Kidney tubule cell (primary cell): ENCODE data around the gene GSN.
A peak's percentile ranks its signal among the peaks of the same experiment; 100 is the strongest.

Source experiments
- DNase-seq: peaks from one replicate; pipeline ENCODE4 v3.0.0-alpha.2; 2018; ENCODE audit warnings: low spot score

GSN gene

DNA sequence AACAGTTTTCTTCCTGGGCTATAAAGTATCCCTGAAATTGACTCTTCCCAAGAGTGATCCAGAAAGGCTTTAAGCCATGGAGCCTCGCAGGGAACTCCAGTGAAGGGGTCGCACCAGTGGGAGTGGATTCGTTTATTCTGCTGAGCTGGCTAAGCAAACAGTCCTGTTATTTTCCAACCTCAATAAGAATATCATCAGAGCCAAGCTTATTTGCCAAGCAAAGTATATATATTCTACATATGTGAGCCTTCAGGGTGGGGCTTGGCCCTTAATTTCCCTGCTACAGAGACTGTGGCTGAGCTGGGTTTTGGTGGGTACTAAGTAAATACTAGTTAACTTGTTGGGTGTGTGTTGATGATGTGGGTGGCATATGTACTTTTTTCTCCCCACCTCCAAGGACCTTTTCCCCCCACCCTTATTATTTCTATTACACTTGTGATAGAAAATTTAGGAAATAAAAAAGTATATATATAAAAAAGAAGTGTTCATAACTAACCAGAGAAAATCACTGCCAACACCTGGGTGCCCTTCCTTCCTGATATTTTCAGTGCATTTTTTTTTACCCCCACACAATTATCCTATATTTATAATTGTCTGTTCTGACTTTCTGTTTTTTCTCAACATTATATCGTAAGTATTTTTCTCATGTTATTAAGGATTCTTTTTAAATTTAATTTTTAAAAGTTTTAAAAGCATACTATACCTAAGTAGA is 5.3 kb downstream of the GSN start:
- DNase-seq = no peak

DNA sequence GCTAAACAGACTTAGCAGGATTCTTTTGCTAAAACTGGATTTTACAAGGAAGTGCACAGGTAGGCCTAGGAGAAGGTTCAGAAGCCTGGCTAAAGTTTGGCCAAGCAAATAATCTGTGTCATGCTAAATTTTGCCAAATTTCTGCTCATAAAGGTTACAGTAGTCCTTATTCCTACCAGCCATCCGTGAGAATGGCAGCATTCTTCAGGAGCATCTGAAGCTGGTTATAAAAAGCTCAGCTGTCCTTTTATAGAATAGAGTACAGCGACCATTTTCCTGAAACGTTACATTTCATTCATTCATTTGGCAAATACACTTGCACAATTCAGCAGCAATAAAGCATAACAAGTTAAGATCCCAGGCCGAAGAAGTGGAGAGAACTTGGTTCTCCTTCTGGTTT is 6.9 kb downstream of the GSN start:
- no peak for DNase-seq

DNA sequence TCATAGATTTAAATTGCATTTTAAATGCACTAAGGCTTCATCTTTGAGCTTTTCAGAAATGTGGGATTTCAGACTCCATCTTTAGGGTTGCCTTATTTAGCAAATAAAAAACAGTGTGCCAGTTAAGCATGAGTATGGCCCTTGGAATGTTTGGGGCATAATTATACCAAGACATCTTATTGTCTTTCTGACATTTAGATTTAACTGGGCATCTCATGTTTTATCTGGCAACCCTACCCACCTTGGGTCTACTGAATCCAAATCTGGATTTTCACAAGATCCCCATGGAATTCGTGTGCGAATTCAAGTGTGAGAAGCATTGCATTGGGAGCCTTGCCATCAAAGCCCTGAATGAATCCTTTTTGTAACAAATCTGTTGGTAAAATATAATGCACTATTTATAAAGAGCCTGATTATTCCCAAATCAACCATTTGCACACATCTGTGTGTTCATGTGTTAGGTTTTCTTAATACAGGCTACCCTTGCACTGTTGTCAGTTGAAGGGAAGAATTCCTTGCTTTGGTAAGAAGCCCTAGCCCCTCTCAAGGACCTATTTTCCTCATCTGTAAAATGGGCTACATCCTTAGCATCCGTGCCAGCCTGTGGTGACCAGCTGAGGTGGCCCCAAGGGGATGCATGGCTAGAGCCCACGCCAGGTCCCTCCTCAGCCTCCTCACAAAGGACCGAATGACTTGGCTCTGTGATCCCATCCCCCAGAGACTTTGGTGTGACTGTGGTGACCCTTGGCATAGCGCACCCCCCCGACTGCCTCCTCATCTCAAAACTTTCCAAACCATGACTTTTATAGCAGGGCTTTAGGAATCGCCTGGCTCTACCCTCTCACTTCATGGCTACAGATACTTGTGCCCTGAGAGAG is 8.1 kb downstream of the GSN start:
- no peak for DNase-seq

DNA sequence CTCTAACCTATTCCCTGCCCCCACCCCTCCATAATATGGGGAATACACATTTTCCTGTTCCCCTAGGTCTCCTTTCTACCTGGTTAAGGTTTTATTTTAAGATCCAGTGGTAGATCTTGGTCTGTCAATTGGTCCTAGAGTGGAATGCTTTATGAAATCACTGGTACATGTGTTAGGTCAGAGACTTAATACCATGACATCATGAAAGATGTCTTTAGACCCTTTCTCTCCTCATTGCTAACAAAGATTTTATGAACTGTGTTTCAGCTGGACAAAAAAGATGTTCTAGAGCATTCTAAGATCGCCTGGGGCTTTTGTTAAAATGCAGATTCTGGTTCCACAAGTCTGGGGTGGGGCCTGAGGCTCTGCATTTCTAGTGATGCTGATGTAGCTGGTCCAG is 9.1 kb downstream of the GSN start:
- no peak for DNase-seq

DNA sequence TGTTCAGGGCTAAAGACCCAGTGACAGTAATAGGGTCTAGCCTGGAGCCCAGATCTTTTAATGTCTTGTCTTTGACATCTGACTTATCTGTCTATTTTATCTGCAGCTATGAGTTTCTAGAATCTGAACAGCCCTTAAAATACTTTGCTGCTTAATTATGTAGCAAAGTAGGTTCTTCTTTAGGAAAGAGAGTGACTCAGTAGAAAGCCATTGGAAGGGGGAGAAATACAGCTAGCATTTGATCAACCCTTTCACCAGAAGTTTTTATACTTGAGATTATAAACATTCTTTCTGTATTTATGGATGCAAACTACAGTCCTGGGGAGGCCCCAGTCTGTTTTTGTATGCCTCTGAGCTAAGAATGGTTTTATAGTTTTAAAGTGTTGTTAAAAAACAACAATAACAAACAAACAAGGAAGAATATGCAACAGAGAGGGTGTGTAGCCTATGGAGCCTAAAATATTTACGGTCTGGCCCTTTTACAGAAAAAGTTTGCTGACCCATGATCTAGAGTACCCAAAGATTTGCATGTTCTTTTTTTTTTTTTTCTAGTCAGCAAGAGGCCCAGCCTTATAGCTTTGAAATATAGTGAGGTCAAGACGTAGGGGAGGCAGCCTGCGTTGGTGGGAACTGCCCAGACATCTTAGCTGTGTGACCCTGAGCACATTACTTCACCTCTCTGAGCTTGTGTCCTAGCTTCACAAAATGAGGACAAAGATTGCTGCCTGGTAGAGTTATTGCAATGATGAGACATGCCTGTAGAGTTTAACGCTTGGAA is 9.7 kb downstream of the GSN start:
- DNase-seq = peak; percentile 13

DNA sequence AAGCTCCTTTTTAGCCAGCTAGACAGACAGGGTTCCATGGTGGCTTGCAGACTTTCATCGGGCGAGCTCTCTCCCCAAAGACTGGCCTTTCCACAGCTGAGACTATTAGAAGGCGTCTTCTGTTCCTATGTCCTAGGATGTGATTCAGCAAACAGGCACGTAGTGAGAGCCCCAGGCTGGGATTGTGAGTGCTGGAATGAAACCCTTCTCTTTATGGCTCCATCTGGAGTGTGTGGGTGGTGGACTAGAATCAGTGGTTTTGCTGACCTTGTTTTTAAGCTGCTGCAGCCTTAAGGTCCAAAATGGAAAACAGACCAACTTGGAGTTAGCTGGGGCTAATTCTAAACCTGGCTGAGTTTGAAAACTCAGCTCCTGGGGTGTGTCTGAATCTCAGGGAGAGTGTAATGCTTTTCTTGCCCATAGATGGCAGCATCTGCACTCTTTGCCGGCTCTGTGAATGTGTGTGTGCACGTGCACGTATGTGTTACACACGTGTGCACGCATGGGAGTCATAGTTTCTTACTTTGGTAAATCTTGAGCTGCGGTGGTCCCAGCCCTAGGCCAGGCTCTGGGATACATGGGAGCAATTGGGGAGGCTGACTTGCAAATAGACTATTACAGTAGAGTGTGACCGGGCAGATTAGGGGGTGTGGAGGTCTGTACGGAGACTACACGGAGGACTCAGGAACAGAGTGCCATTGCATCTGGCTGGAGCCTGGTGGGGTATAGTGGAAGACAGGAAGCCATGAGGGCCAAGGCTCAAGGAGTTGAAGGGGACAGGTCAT is 10.7 kb downstream of the GSN start:
- DNase-seq = peak; percentile 87

DNA sequence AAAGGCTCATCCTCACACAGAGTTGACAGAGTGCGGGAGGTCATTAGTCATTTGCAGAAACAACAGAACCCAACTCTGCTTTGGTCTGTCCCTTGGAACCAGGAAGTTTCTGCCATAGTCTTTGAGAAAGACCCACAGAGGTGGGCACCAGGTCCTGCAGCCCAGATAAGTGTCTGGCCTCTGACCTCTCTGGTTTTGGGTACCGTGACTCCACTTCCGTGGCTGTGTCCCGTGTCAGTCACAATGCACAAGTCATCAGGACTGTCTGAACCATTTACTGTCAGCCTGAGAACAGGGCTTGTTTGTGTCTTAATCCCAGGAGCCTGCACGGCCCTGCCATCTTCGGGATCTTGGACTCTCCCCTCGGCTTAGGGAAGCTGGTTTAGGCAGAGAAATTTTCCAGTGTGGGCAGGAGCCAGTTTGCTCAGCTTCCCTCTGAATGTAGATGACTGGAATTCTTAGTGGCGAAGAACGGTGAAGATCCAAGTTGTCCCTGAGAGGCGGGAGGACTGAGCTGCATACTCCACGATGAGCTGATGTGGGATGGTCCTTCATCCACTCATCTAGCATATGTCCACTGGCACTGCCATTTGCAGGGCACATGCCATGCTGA is 11.9 kb downstream of the GSN start:
- DNase-seq = no peak

DNA sequence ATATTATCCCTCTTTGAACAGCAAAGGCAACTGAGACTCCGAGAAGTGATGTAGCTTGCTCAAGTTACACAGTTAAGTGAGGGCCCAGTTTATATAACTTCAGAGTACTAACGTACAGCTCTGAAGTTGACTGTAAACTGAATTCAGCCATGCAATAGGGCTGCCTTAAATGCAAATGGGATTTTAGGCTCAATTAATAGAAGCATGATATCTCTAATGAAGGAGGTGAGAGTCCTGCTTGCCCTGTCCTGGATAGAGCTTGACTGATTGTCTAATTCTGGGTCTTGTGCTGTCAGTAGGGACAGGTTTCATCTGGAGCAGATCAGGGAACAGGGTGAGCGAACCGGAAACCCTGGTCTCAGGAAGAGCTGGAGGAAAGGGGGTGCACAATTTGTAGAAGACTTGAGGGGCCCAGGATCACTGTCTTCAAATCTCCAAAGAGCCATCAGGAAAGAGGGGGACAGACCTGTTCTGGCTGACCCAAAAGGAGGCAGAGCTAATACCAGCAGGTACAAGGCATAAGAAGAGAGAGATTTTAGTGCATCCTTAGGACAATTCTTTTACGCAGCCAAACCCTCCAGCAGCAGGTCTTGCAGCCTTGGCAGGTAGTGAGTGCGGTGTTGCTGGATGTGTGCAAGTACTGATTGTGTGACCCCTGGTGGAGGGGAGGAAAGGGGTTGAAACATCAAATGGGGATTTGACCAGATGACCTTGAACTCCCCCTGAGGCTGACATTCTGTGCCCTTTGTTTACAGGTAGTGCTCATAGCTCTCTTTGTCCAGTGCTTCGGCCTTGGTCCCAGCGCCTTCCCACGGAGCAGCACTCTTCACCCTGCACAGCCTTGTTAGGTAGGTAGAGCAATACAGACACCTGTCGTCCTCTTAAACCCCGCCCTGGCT is 13.0 kb downstream of the GSN start:
- DNase-seq = no peak

DNA sequence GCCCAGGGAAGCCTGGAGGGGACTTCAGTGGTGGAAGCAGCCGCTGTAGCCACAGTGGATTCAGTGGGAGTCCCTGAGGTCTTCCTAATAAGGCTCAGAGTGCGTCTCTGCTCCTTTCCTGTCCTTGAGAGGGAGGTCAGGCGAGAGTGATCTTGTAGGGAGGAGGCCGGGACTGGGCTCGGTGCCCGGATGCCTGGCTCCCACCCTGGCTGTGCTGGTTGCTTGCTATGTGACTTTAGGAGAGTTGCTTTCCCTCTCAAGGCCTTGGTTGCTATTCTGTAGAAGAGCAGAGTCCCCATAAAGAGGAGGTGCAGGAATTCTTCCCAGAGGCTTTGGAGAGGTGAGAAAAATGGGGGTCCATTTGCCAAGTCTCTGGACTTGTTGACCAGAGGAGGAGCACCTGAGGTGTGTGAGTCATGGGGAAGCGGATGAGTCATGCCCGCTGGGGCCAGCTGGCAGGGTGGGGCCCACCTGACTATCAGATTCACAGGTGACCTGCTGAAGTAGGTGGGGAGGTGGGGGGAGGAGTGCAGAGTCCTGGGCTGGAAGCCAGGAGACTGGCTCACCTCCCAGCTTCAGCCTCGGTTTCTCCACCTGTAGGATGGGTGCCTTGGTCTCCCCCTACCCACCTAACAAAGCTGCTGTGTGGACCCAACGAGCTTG is 13.8 kb downstream of the GSN start:
- peak; percentile 94 for DNase-seq

DNA sequence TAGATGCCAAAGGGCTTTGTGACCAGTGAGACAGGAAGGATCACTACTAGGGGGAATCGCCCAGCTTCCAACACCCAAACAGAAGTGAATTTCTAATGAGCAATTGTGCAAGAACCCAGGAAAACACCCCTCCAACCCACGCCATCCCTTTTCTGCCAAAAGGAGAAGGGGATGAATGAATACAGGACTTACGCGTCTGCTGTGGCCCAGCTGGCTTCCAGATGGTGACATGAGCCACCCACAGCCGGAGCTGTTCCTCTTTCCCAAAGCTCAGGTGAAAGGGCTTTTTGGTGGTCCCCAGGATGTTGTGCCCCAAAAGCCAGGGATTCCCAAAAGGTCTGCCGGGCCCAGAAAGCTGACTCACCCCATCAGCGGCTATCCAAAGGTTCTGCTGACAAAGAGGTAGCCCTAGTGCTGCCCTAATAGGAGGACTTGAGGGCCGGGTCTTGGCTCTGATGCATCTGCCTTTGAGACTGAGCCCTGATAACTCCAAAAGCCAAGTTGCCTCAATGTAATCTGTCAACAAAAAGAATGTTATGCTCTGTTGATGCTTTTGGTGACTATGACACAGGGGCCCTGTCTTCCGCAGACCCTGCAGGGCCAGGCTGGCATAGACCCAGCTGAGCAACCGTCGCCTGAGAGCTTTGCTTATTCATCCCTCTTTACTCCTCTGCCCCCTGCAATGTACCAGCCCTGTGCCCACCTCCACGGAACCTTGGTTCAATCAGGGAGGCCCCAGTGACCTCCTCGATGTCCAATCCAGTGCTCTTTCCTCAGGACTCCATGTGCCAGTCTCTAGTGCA is 14.5 kb downstream of the GSN start:
- peak; percentile 33 for DNase-seq

DNA sequence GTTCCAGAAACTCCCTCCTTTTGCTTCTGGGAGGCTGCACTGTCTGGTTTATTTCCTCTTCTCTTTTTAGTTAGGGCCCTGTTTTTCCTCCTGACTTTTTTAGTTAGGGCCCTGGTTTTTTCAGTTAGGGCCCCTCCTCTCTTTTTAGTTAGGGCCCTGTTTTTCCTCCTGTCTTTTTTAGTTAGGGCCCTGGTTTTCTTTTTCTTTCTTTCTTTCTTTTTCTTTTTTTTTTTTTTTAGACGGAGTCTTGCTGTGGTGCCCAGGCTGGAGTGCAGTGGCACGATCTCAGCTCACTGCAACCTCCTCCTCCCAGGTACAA is 15.1 kb downstream of the GSN start:
- DNase-seq = no peak

DNA sequence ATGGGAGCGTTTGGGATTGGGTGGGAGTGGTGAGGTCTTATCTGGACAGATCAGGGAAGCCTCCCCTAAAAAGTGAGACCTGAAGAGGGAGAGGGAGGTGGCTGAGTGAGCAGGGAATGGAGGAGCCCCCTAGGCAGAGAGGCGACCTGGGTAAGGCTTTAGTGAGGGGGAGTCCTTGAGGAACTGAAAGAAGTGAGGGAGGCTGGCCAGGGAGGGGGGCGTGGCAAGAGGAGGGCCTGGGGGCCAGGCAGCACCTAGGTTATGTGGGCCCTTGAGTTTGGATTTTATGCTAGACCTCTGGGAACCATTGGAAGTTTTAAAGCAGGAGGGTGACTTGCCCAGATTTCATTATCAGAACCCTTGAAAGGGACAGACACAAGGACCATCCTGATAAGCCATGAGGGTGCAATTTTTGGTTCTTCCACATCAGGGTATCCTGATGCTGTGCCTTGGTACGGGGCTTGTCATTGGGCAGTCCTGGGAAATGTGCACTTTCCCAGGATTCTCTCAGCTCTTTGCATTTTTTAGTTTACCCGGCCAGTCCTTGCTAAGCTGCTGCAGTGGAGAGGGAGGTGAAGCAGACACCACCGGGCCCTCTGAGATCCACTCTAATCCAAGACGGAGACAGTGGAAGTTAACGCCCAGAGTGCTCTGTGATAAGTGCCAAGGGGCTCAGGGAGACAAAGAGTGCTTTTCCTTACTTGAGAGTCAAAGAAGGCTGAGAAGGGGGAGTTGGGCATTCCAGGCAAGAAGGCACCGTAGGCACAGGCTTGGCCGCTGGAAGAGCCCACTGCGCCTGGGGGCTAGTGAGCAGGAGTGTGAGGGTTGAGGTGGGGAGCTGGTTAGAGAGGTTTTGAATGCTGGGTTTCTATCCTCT is 16.1 kb downstream of the GSN start:
- DNase-seq = no peak

DNA sequence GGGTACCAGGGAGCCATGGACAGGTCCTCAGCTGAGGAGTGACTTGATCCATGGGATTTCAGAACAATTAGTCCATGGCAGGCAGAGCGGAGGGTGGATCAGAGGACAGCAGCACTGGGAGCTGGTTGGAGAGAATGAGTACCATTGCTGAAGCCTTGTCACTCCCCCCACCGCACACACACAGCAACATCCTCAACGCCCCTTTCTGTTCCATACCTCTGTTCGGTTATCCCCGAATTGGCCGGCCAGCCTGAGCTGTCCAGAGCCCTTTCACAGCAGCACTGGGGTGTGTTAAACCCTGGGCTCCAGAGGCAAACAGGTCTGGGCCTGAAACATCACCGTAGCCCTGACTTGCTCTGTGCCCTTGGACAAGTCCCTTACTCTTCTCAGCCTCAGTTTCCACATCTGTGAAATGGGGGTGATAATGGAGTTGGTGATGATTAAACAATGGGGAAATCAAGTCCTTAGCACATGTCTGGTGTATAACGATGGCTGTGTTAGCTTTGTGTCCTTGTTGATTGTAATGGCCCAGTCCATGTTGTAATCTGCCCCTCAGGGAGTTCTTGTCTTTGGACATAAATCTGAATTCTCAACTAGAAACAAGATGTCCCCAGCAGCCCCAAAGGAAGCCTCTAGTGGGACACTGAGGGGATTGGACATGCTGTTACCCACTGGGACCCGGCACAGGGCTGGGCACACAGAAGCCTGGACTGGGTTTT is 16.9 kb downstream of the GSN start:
- no peak for DNase-seq

DNA sequence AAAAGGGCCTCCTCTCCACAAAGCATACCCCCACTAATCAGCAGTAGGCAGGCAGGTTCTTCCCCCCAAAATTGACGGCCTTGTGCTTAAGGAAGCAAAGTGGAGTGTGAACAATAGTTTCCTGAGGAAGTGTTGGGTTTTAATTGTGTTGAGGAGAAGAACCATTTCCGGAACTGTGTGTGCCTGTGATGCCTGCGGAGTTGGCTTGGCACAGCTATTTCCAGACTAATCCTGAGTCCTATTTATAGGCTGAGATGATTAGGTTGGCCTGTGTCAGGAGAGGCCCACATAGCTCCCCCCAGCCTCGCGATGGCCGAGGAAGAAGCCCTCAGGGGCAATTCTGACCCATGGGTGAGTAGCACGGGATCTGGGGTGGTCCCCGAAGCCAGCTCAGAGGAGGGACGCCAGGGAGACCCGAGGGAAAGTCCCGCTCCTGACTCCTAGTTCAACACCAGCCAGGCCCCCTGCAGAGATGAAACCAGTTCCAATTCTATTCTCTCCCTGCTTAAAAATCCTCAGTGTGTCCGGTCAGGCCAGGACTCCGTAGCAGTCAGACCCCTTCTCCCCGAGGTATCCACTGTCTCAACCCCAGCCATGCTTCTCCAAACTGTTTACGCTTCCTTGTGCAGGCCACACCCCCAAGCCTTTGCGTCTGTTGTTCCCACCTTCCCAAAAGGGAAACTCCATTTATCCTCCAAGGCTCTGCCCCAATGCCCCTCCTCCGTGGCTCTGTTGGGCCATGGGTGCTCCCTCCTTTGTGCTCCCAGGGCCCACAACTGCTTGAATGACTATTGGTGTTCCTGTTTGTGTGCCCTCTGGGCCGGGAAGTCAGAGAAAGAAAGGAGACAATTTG is 18.1 kb downstream of the GSN start:
- peak; percentile 75 for DNase-seq

DNA sequence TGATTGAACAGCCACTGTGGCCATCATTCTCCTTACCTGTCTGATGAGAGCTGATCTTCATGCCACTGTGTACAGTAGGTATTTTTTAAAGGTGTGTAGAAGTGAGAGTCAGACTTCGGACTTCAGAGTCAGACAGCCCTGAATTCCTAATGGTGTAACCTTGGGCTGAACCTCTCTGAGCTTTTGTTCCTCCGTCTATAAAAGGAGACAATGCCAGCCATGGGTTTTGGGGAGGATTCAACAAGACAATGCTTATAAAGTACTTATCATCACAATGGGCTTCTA is 18.7 kb downstream of the GSN start:
- DNase-seq = no peak

DNA sequence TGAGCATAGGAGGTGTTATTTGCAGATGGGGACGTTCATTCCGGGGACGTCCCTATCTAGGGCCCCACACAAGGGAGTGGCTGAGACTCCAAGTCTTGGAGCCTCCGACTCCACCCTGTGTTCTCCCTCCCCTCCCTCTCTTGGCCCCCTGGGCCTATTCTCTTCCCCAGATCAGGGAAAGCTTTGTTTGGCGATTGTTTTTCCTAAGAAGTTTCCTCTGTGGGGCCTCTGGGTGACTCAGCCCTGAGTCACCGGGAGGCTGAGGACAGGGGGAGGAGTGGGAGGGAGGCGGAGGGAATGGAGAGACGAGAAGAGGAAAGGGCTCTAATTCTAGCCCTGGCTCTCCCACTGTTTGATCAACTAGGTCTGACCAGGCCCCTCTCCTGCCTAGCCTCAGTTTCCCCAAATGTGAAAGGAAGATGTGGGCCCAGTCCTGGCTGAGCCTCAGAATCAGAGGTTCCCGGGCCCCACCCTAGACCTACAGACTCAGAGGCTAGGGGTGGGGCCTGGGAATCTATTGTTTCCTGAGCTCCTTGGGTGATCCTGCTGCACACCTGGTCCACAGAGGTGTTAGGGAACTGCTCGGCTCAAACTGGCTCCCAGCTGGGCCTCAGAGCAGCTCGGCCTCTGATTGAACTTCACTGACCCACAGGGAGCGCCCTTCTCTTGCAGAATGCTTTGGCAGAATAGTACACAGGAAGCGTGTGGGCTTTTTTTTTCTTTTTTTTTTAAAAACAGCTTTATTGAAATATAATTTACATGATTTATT is 19.2 kb downstream of the GSN start:
- DNase-seq = peak; percentile 96
